HCT116 (cell line): Measurements from ENCODE around the gene PAX7. TPM values are rescaled to one million over a fixed set of nuclear protein-coding genes. Genes with fewer than 3 reads are reported as not detected.

Source experiments
- ATAC-seq: fragments of 200-7000 bp; cut with Tn5 transposase; 2 replicates; pipeline ENCODE4 v1.9.1; 2020; ENCODE audit warnings: mild to moderate bottlenecking, moderate library complexity
- BruUV-seq: library from RNA; stranded (reverse); fragments of 400-500 nt; replicated peaks from 2 replicates; lab custom pipeline; 2021; lab: Mats Ljungman, UMichigan
- CTCF ChIA-PET: fragments of 300-600 bp; sonication (Branson Sonifier 250); formaldehyde crosslinking; loops from one replicate; lab custom pipeline; 2021; ENCODE audit warnings: antibody characterized with exemption; lab: Charles Lee
- POLR2A ChIA-PET: fragments of 300-600, 350-600 bp; sonication (Branson Sonifier 250); formaldehyde crosslinking; loops from one replicate; lab custom pipeline; 2021; ENCODE audit warnings: antibody characterized with exemption; lab: Charles Lee
- RAD21 ChIA-PET, 2 experiments: fragments of 300-600 bp; sonication (Branson Sonifier 250); formaldehyde crosslinking; loops; one replicate each; lab custom pipeline; 2023; ENCODE audit warnings: low total read pairs in 2 of 2; ENCODE audit not compliant: uncharacterized antibody in 2 of 2, unreplicated experiment in 2 of 2, low non-redundant PET in 1 of 2; lab: Charles Lee
- DNase-seq: peaks from one replicate; pipeline ENCODE4 v3.0.0-alpha.2; 2010; ENCODE audit warnings: low read depth, low spot score
- H2AFZ ChIP-seq: fragments of 200-600 bp; shearing (Covaris generic), sonication (generic); 2 replicates; pipeline ENCODE4 v1.6.1; 2017; ENCODE audit warnings: low read depth, mixed run types, mixed read lengths, antibody characterized with exemption, low read length; ENCODE audit not compliant: poor library complexity, severe bottlenecking
- H3K27ac ChIP-seq: 2 replicates; pipeline ENCODE4 v1.5.1; 2012; ENCODE audit warnings: low read depth, low read length
- H3K27me3 ChIP-seq: fragments of 200-600 bp; sonication (generic); 2 replicates; pipeline ENCODE4 v1.6.1; 2016; ENCODE audit warnings: mixed run types, low read length, mixed read lengths; ENCODE audit not compliant: insufficient read depth
- H3K36me3 ChIP-seq, 2 experiments: fragments of 200-500 bp in 1 of 2; fragments of 200-600 bp in 1 of 2; sonication (Bioruptor generic) in 1 of 2; sonication (generic) in 1 of 2; 2 replicates each; pipeline versions ENCODE4 v1.5.1 to v1.6.1; 2014 to 2016; ENCODE audit warnings: low read length in 2 of 2, inconsistent platforms in 1 of 2, mixed read lengths in 1 of 2, mixed run types in 1 of 2; ENCODE audit not compliant: insufficient read depth in 2 of 2, control insufficient read depth in 1 of 2
- H3K4me1 ChIP-seq, 2 experiments: fragments of 200-600 bp in 1 of 2; sonication (generic) in 1 of 2; 2 replicates each; pipeline versions ENCODE4 v1.5.1 to v1.6.1; 2012 to 2017; ENCODE audit warnings: low read length in 2 of 2, inconsistent platforms in 1 of 2, mild to moderate bottlenecking in 1 of 2, mixed read lengths in 1 of 2, mixed run types in 1 of 2, moderate library complexity in 1 of 2; ENCODE audit not compliant: insufficient read depth in 2 of 2, control insufficient read depth in 1 of 2
- H3K4me2 ChIP-seq: fragments of 200-600 bp; sonication (generic); 2 replicates; pipeline ENCODE4 v1.6.1; 2017; ENCODE audit warnings: mixed run types, low read length, mixed read lengths
- H3K4me3 ChIP-seq, 2 experiments: fragments of 200-600 bp in 1 of 2; sonication (generic) in 1 of 2; replicated peaks in 1 of 2; 2 replicates each; pipeline ENCODE4 v1.5.1; 2011 to 2016; ENCODE audit warnings: low read length in 2 of 2, control low read depth in 1 of 2, low read depth in 1 of 2, mild to moderate bottlenecking in 1 of 2, mixed read lengths in 1 of 2, mixed run types in 1 of 2
- H3K79me2 ChIP-seq: fragments of 200-600 bp; sonication (generic); 2 replicates; pipeline ENCODE4 v1.6.1; 2017; ENCODE audit warnings: mild to moderate bottlenecking, mixed run types, low read length, moderate library complexity, mixed read lengths; ENCODE audit not compliant: insufficient read depth
- H3K9ac ChIP-seq: fragments of 200-600 bp; sonication (generic); 2 replicates; pipeline ENCODE4 v1.6.1; 2016; ENCODE audit warnings: low read length, mixed read lengths
- H3K9me2 ChIP-seq: fragments of 200-600 bp; sonication (generic), shearing (Covaris generic); 2 replicates; pipeline ENCODE4 v1.6.1; 2017; ENCODE audit warnings: mixed run types, mild to moderate bottlenecking, moderate library complexity; ENCODE audit not compliant: insufficient read depth
- H3K9me3 ChIP-seq, 2 experiments: fragments of 200-500 bp in 1 of 2; fragments of 200-600 bp in 1 of 2; sonication (Bioruptor generic) in 1 of 2; sonication (generic) in 1 of 2; 2 replicates each; pipeline ENCODE4 v1.6.1; 2014 to 2017; ENCODE audit warnings: low read length in 2 of 2, mixed read lengths in 2 of 2, inconsistent platforms in 1 of 2, low read depth in 1 of 2, mild to moderate bottlenecking in 1 of 2, mixed run types in 1 of 2, moderate library complexity in 1 of 2; ENCODE audit not compliant: control insufficient read depth in 1 of 2, insufficient read depth in 1 of 2
- H4K20me1 ChIP-seq: fragments of 200-600 bp; sonication (generic), shearing (Covaris generic); 2 replicates; pipeline ENCODE4 v1.6.1; 2017; ENCODE audit warnings: mixed run types, mild to moderate bottlenecking, moderate library complexity; ENCODE audit not compliant: insufficient read depth
- CBX3 ChIP-seq: IDR thresholded peaks from 2 replicates; pipeline ENCODE4 v1.6.1; 2012; ENCODE audit warnings: low read depth
- CTCF ChIP-seq, 3 experiments: fragments of 200-600 bp in 1 of 3; sonication (generic) in 1 of 3; IDR thresholded peaks in 2 of 3; conservative IDR thresholded peaks in 1 of 3; 2 replicates each; pipeline ENCODE4 v1.5.1; 2012 to 2017; ENCODE audit warnings: low read depth in 2 of 3, low read length in 2 of 3, antibody characterized with exemption in 1 of 3, borderline replicate concordance in 1 of 3, control low read depth in 1 of 3, mild to moderate bottlenecking in 1 of 3, mixed read lengths in 1 of 3, mixed run types in 1 of 3, moderate library complexity in 1 of 3; ENCODE audit not compliant: insufficient read depth in 1 of 3
- ELF1 ChIP-seq: IDR thresholded peaks from 2 replicates; pipeline ENCODE4 v1.6.1; 2012; ENCODE audit warnings: low read depth, borderline replicate concordance
- EZH2phosphoT487 ChIP-seq: fragments of 200-600 bp; IDR thresholded peaks from 2 replicates; pipeline ENCODE4 v1.6.1; 2018; ENCODE audit warnings: antibody characterized with exemption, borderline replicate concordance
- MAX ChIP-seq: IDR thresholded peaks from 2 replicates; pipeline ENCODE4 v1.6.1; 2012
- POLR2A ChIP-seq: IDR thresholded peaks from 2 replicates; pipeline ENCODE4 v1.7.0; 2011; ENCODE audit warnings: borderline replicate concordance; ENCODE audit not compliant: insufficient read depth, insufficient read length; ENCODE audit errors: extremely low read depth
- POLR2AphosphoS5 ChIP-seq: IDR thresholded peaks from 2 replicates; pipeline ENCODE4 v1.6.1; 2011; ENCODE audit warnings: mild to moderate bottlenecking, low read depth, low read length, moderate library complexity
- RAD21 ChIP-seq: IDR thresholded peaks from 2 replicates; pipeline ENCODE4 v1.6.1; 2012; ENCODE audit warnings: low read depth, mild to moderate bottlenecking
- SIN3A ChIP-seq: IDR thresholded peaks from 2 replicates; pipeline ENCODE4 v1.6.1; 2012; ENCODE audit warnings: low read depth
- SRF ChIP-seq: IDR thresholded peaks from 2 replicates; pipeline ENCODE4 v1.6.1; 2012; ENCODE audit warnings: low read depth
- YY1 ChIP-seq: IDR thresholded peaks from 2 replicates; pipeline ENCODE4 v1.6.1; 2011; ENCODE audit warnings: low read length, low read depth, moderate library complexity, mild to moderate bottlenecking; ENCODE audit not compliant: insufficient replicate concordance; ENCODE audit errors: extremely low read depth
- ZFX ChIP-seq: fragments of 450-650 bp; IDR thresholded peaks from 2 replicates; pipeline ENCODE4 v1.6.1; 2017
- ZNF274 ChIP-seq: fragments of 200-500 bp; sonication (Bioruptor generic); IDR thresholded peaks from 2 replicates; pipeline ENCODE4 v1.6.1; 2014; ENCODE audit warnings: mild to moderate bottlenecking, low read depth, low read length, inconsistent platforms
- intact Hi-C: fragments of 100-400 bp; cut with micrococcal nuclease; formaldehyde crosslinking; loops from 2 replicates; pipeline ENCODE4 v1.10.0; 2022
- total RNA-seq: library from RNA; stranded (reverse); gene quantifications from one replicate; pipeline ENCODE4 v1.2.1, GENCODE V29; 2021; ENCODE audit not compliant: unreplicated experiment

Gene PAX7
- total RNA-seq, 1 experiment from 2014 or later, result not detected

- ChIA-PET POLR2A (no interaction called here), CTCF (no interaction called here), RAD21 (no interaction called here)
- Histone ChIP-seq H3K4me3 (no peak overlapping the region), H3K9ac (no peak overlapping the region), H3K9me3 (no peaks in the 10 kb centered on the region), H3K4me1 (no peaks in the 10 kb centered on the region), H3K27me3 (peaks cover 2% of the 10 kb centered on the region; the same call in 1 of the 2 replicates), H3K4me2 (no peak overlapping the region), H4K20me1 (no peaks in the 10 kb centered on the region), H3K27ac (no peak overlapping the region), H3K79me2 (no peaks in the 10 kb centered on the region), H2AFZ (no peak overlapping the region), H3K9me2 (no peaks in the 10 kb centered on the region), H3K36me3 (no peaks in the 10 kb centered on the region)
- no TSS peak for BruUV-seq
- no peak for DNase-seq
- no peak for ATAC-seq
- TF ChIP-seq MAX (no peak), CTCF (IDR thresholded peaks at IDR 0.05 in 2 of 3, conservative IDR thresholded peaks at IDR 0.05 in 1 of 3; ENCODE audit: borderline replicate concordance in 1 of 3, insufficient read depth in 1 of 3, low read depth in 2 of 3, low read length in 2 of 3) (no peak), CBX3 (no peak), ZNF274 (no peak), ZFX (no peak), POLR2A (no peak), POLR2AphosphoS5 (no peak), YY1 (no peak), SIN3A (no peak), EZH2phosphoT487 (no peak), RAD21 (no peak), SRF (no peak), ELF1 (no peak)
- intact Hi-C loops, result no loop called here
Measured at GRCh38 chr1:18714404-18715175, 83.9 kb downstream of the PAX7 start.
